ENCODE results near the gene SLC4A2. TPM values are rescaled to one million over a fixed set of nuclear protein-coding genes. Genes with fewer than 3 reads are reported as not detected.

SLC4A2 gene, protein sequence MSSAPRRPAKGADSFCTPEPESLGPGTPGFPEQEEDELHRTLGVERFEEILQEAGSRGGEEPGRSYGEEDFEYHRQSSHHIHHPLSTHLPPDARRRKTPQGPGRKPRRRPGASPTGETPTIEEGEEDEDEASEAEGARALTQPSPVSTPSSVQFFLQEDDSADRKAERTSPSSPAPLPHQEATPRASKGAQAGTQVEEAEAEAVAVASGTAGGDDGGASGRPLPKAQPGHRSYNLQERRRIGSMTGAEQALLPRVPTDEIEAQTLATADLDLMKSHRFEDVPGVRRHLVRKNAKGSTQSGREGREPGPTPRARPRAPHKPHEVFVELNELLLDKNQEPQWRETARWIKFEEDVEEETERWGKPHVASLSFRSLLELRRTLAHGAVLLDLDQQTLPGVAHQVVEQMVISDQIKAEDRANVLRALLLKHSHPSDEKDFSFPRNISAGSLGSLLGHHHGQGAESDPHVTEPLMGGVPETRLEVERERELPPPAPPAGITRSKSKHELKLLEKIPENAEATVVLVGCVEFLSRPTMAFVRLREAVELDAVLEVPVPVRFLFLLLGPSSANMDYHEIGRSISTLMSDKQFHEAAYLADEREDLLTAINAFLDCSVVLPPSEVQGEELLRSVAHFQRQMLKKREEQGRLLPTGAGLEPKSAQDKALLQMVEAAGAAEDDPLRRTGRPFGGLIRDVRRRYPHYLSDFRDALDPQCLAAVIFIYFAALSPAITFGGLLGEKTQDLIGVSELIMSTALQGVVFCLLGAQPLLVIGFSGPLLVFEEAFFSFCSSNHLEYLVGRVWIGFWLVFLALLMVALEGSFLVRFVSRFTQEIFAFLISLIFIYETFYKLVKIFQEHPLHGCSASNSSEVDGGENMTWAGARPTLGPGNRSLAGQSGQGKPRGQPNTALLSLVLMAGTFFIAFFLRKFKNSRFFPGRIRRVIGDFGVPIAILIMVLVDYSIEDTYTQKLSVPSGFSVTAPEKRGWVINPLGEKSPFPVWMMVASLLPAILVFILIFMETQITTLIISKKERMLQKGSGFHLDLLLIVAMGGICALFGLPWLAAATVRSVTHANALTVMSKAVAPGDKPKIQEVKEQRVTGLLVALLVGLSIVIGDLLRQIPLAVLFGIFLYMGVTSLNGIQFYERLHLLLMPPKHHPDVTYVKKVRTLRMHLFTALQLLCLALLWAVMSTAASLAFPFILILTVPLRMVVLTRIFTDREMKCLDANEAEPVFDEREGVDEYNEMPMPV
- 52.2 and 61.5 TPM in 2 replicates for total RNA-seq

DNA sequence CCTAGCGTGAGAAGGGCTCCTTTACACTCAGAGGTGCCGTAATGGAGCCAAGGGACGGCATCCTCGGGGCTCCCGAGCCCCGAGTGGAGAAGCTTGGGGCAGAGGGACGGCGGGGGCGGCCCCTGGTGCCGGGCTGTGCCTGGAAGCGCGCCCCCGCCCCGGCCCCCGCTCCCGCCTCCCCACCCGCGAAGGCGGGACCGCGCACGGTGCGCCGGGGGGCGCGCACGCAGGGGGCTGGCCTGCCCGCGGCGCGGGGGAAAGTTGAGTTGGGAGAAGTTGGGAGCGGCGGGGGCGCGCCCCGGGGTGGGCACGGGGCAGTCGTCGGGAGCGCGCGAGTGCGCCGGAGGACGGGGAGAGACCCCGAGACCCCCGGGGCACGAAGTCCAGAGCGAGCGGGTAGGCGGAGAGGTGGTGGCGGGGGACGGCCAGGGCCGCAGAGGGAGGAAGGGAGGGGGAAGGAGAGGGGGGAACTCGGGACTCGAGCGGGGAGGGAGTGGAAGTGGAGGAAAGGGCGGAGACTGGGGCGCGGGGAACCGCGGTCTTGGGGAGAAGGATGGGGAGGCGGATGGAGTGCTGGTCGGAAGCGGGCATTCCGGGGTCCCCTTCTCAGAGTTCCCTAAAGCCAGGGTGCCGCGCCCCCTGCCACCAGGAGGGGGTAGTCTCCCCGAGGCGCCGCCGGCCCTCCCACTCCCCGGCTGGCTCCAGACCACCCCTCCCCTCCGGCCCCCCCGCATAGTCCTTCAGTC lies at the start of gene SLC4A2:
TSS of gene SLC4A2 (plus strand) at position 223 of the 746 bp plus-strand sequence. CDS start 2,399 bp downstream, outside the sequence.
- Histone ChIP-seq H3K4me1 (ENCODE audit: insufficient read depth, low read length) (peaks cover 48% of the 10 kb centered on the region), H3K79me2 (ENCODE audit: insufficient read depth, low read length) (peaks cover 38% of the 10 kb centered on the region), H3K4me3 (ENCODE audit: insufficient read depth, low read length) (peak within 1 kb of the TSS; percentile 91), H2AFZ (ENCODE audit: low read length) (peak within 1 kb of the TSS; percentile 93), H3K36me3 (ENCODE audit: insufficient read depth, low read length) (peaks cover 3% of the 10 kb centered on the region), H3K9me3 (ENCODE audit: low read depth, low read length) (no peaks in the 10 kb centered on the region), H3K27ac (ENCODE audit: low read depth, low read length) (peak within 1 kb of the TSS; percentile 93), H3K4me2 (ENCODE audit: insufficient read depth, low read length) (peak within 1 kb of the TSS; percentile 100), H4K20me1 (ENCODE audit: insufficient read depth, low read length) (peaks cover 21% of the 10 kb centered on the region), H3K27me3 (ENCODE audit: insufficient read depth, low read length) (no peaks in the 10 kb centered on the region)
- peak; percentile 99 for DNase-seq (ENCODE audit: insufficient read length, low spot score, missing footprints)
- TF ChIP-seq CTCF (IDR thresholded peaks at IDR 0.05; ENCODE audit: extremely low read depth, low read depth, low read length) = peak; percentile 30

DNA sequence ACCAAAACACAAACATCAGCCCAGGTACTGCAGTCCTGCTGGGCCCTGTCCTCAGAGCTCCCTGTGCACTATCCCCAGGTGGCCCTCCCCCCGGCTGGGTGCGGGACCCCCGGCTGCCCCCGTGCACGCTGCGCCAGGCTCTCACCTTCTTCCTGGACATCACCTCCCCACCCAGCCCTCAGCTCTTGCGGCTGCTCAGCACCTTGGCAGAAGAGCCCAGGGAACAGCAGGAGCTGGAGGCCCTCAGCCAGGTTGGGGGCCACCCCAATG lies 49.4 kb upstream of the SLC4A2 start:
- no peaks in the 10 kb centered on the region for H4K20me1 ChIP-seq (ENCODE audit: insufficient read depth, low read length)
- no peak for TF ChIP-seq CTCF (IDR thresholded peaks at IDR 0.05; ENCODE audit: extremely low read depth, low read depth, low read length)
- no peaks in the 10 kb centered on the region for H3K9me3 ChIP-seq (ENCODE audit: low read depth, low read length)
- H3K79me2 ChIP-seq (ENCODE audit: insufficient read depth, low read length) = no peaks in the 10 kb centered on the region
- no peaks in the 10 kb centered on the region for H3K36me3 ChIP-seq (ENCODE audit: insufficient read depth, low read length)
- H3K4me1 ChIP-seq (ENCODE audit: insufficient read depth, low read length) = peaks cover 9% of the 10 kb centered on the region
- no peak overlapping the region for H3K27ac ChIP-seq (ENCODE audit: low read depth, low read length)
- no peak overlapping the region for H3K4me3 ChIP-seq (ENCODE audit: insufficient read depth, low read length)
- no peak overlapping the region for H2AFZ ChIP-seq (ENCODE audit: low read length)
- DNase-seq (ENCODE audit: insufficient read length, low spot score, missing footprints) = peak; percentile 78
- no peak overlapping the region for H3K4me2 ChIP-seq (ENCODE audit: insufficient read depth, low read length)
- H3K27me3 ChIP-seq (ENCODE audit: insufficient read depth, low read length) = peaks cover 6% of the 10 kb centered on the region

DNA sequence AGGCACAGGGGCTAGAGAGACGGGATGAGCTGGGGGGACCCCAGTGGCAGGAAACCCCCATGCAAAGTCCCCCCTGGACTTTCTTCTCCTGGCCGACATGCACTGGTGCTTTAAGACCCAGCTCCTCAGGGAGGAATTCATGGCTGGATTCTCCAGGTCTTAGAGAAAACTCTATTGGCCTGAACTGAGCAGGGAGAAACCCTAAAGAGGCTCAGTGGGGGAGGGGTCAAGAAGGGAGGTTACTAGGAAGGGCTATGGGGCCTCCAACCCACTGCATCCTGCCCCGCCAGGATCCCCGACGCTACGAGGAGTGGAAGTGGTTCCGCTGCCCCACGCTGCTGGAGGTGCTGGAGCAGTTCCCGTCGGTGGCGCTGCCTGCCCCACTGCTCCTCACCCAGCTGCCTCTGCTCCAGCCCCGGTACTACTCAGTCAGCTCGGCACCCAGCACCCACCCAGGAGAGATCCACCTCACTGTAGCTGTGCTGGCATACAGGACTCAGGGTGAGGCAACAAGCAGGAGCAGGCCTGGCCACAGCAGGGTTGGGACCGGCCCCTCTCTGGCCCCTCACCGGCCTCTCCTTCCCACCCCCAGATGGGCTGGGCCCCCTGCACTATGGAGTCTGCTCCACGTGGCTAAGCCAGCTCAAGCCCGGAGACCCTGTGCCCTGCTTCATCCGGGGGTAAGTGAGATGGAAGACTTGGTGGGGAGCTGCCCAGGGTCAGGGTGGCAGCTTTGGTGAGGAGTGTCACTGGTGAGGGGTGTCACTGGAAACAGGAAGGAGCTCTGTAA lies 48.9 kb upstream of the SLC4A2 start:
- Histone ChIP-seq H3K4me3 (ENCODE audit: insufficient read depth, low read length) (no peak overlapping the region), H3K79me2 (ENCODE audit: insufficient read depth, low read length) (no peaks in the 10 kb centered on the region), H3K4me1 (ENCODE audit: insufficient read depth, low read length) (peaks cover 9% of the 10 kb centered on the region), H3K27me3 (ENCODE audit: insufficient read depth, low read length) (peaks cover 6% of the 10 kb centered on the region), H3K27ac (ENCODE audit: low read depth, low read length) (no peak overlapping the region), H2AFZ (ENCODE audit: low read length) (no peak overlapping the region), H3K36me3 (ENCODE audit: insufficient read depth, low read length) (no peaks in the 10 kb centered on the region), H3K9me3 (ENCODE audit: low read depth, low read length) (no peaks in the 10 kb centered on the region), H3K4me2 (ENCODE audit: insufficient read depth, low read length) (no peak overlapping the region), H4K20me1 (ENCODE audit: insufficient read depth, low read length) (no peaks in the 10 kb centered on the region)
- peak; percentile 85 for DNase-seq (ENCODE audit: insufficient read length, low spot score, missing footprints)
- TF ChIP-seq CTCF (IDR thresholded peaks at IDR 0.05; ENCODE audit: extremely low read depth, low read depth, low read length) = no peak

All from osteoblast (primary cell).